ENCODE measurements around the gene NOS3. TPM values are rescaled to one million over a fixed set of nuclear protein-coding genes. Genes with fewer than 3 reads are reported as not detected.

The NOS3 gene
- 1 to 10 TPM; 4.0 to 4.6 TPM for total RNA-seq
- 10 to 100 TPM in 1 of 2 donors, 1 to 10 TPM in 1; 6.6 to 14.9 TPM for polyA plus RNA-seq

DNA sequence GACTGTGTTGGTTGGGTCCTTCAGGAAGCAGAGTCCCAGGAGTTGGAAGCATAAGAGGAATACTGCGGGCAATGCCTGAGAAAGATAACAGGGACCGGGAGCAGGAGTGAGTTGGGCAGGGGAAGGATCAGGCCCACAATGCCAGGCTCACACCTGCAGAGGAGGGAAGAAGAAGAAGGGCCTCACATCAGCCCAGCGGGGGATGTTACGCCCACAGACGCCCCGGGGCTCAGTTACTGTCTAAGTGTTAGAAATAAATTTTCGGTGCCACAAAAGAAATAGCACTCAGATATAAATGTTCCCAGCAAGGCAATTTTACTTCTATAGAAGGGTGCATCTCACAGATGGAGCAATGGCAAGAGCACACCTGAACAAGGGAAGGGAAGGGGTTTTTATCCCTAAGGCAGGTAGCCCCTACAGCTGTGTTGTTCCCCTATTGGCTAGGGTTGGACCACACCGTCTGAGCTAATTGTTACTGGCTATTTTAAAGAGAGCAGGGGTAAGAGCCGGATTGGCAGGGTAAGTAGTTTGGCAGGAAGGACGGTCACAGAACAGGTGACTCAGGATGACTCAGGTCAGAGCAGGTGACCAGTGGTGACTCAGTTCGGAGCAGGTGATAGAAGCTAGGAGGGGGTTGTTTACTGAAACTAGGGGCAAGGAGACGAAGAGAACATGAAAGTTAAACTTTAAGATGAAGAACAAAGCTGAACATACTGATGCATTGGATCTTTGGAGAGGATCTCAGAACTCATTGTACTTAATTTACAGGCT lies at the start of gene NOS3:
Gene NOS3, plus strand, starts transcription at position 602 of the 771 bp plus-strand sequence. CDS start 2,787 bp downstream, outside the sequence.
- ChIA-PET POLR2A (ENCODE audit: partially characterized antibody) (interaction anchor here (1.7 to 5.8 kb wide), 2 partner anchors 16 to 19 kb away, joined by 5 to 68 read pairs; no protein-coding TSS in a partner anchor), CTCF (ENCODE audit: partially characterized antibody) (interaction anchor here (2.2 to 7.6 kb wide), 5 partner anchors 19 to 92 kb away, joined by 6 to 98 read pairs (median 36); partner anchors contain the start of gene ABCB8)
- Histone ChIP-seq H3K4me3 (ENCODE audit: low read length in 2 of 2) (no peak within 1 kb of the TSS), H3K36me3 (ENCODE audit: insufficient read depth, low read length) (no peaks in the 10 kb centered on the region), H3K27me3 (ENCODE audit: insufficient read depth, low read length) (no peaks in the 10 kb centered on the region), H3K4me1 (ENCODE audit: insufficient read depth, low read length) (peaks cover 51% of the 10 kb centered on the region), H3K27ac (ENCODE audit: low read depth, low read length) (no peak within 1 kb of the TSS), H3K9me3 (ENCODE audit: control insufficient read depth in 1 of 2, low read length in 2 of 2) (peaks cover 3 to 15% of the 10 kb centered on the region in 2 donors)
- Mint-ChIP-seq H3K27ac (peak within 1 kb of the TSS in 4 of 7 donors; percentile 15 to 84 (median 68)), H3K27me3 (no peaks in the 10 kb centered on the region), H3K4me3 (peak within 1 kb of the TSS in 4 of 8 donors; percentile 6 to 70 (median 20)), H3K36me3 (peaks cover 0 to 8% of the 10 kb centered on the region in 2 donors), H3K4me1 (peaks cover 20 to 60% (median 42%) of the 10 kb centered on the region in 4 donors), H3K9me3 (peaks cover 0 to 26% (median 21%) of the 10 kb centered on the region in 8 donors)
- peak in 1 of 5 donors; percentile 29 for DNase-seq
- intact Hi-C loops (cut with micrococcal nuclease), result no loop called here

DNA sequence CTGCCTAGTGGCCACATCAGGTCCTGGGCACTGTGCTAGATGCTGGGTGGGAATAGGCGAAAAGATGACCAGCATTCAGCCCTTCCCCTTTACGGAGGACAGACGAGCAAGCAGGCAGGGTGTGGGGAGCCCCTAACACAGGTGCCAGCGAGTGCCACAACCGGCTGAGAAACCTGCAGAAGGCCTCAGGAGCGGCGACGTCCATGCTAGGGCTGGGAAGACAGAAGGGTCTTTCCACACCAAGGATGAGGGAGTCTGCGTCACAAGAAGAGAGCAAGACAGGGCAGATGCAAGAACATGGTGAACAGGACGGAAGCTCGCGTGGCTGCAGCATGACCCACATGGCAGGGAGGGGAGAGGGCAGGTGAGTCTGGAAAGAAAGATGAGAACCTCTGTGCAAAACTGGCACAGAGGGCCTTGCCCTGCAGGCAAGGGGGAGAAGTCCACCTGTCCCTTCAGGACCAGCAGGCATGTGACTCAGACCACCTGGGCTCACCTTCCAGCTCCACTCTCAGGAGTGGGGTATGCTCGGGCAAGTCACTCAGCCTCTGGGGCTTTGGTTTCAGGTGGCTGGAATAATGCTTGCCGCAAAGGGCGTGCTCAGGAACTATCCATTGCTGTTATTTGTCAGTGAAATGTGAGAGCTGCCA lies 49.3 kb upstream of the NOS3 start:
- intact Hi-C loops (cut with micrococcal nuclease), result no loop called here
- Mint-ChIP-seq H3K4me3 (peak overlapping the region in 4 of 8 donors; percentile 49 to 68 (median 64)), H3K27ac (peak overlapping the region in 3 of 7 donors; percentile 59 to 81 (median 65)), H3K36me3 (no peaks in the 10 kb centered on the region), H3K9me3 (peaks cover 0 to 2% (median 0%) of the 10 kb centered on the region in 8 donors), H3K4me1 (peaks cover 27 to 69% (median 46%) of the 10 kb centered on the region in 4 donors), H3K27me3 (no peaks in the 10 kb centered on the region)
- Histone ChIP-seq H3K4me3 (ENCODE audit: low read length in 2 of 2) (no peak overlapping the region), H3K27ac (ENCODE audit: low read depth, low read length) (no peak overlapping the region), H3K27me3 (ENCODE audit: insufficient read depth, low read length) (no peaks in the 10 kb centered on the region), H3K36me3 (ENCODE audit: insufficient read depth, low read length) (no peaks in the 10 kb centered on the region), H3K4me1 (ENCODE audit: insufficient read depth, low read length) (peaks cover 44% of the 10 kb centered on the region), H3K9me3 (ENCODE audit: control insufficient read depth in 1 of 2, low read length in 2 of 2) (no peaks in the 10 kb centered on the region)
- DNase-seq, result no peak
- ChIA-PET POLR2A (ENCODE audit: partially characterized antibody) (interaction anchor here (1.5 kb wide), 1 partner anchor 10 kb away, joined by 4 read pairs; no protein-coding TSS in a partner anchor), CTCF (ENCODE audit: partially characterized antibody) (interaction anchor here (0.7 to 1.0 kb wide), 2 partner anchors 20 to 38 kb away, joined by 3 to 5 read pairs; no protein-coding TSS in a partner anchor)

DNA sequence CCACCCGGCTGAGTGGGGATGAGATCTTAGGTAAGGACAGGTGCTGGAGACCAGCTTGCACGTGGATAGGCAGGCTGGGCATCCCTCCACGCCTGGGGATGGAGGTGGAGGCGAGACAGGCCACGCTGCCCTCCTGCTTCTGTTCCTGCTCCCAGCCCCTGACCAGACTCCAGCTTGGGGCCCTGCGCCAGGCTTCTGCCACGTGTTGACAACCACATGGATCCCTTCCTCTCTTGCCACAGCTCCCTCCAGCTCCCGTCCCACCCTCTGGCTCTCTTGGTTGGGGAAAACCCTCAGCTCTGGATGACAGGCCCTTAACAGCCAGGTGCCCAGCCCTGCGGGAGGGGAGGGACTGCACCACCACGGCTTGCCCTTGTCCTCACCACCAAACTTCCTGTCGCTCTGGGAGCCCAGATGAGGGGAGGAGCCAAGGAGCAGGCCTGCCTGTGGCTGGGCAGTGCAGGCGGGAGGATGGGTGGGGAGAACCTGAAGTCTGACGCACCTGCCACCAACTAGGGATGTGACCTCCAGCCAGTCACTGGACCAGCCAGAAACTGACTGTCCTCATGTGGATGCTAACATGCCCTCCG lies 48.7 kb upstream of the NOS3 start:
- peak; percentile 48 to 61 (median 52) for DNase-seq
- ChIA-PET POLR2A (ENCODE audit: partially characterized antibody) (interaction anchor here (1.5 kb wide), 1 partner anchor 11 kb away, joined by 4 read pairs; no protein-coding TSS in a partner anchor), CTCF (ENCODE audit: partially characterized antibody) (interaction anchor here (0.7 to 1.0 kb wide), 2 partner anchors 19 to 37 kb away, joined by 3 to 5 read pairs; no protein-coding TSS in a partner anchor)
- no peaks in the 10 kb centered on the region for H3K36me3 Mint-ChIP-seq
- Histone ChIP-seq H3K27me3 (ENCODE audit: insufficient read depth, low read length) (no peaks in the 10 kb centered on the region), H3K27ac (ENCODE audit: low read depth, low read length) (no peak overlapping the region), H3K36me3 (ENCODE audit: insufficient read depth, low read length) (no peaks in the 10 kb centered on the region), H3K4me1 (ENCODE audit: insufficient read depth, low read length) (peaks cover 43% of the 10 kb centered on the region), H3K4me3 (ENCODE audit: low read length in 2 of 2) (peak overlapping the region in 1 of 2 donors; percentile 23), H3K9me3 (ENCODE audit: control insufficient read depth in 1 of 2, low read length in 2 of 2) (no peaks in the 10 kb centered on the region)
- peak overlapping the region in 5 of 7 donors; percentile 10 to 85 (median 65) for H3K27ac Mint-ChIP-seq
- no peaks in the 10 kb centered on the region for H3K27me3 Mint-ChIP-seq
- H3K4me3 Mint-ChIP-seq, result peak overlapping the region in 7 of 8 donors; percentile 30 to 68 (median 64)
- peaks cover 0 to 2% (median 0%) of the 10 kb centered on the region in 8 donors for H3K9me3 Mint-ChIP-seq
- intact Hi-C loops (cut with micrococcal nuclease), result no loop called here
- peaks cover 27 to 66% (median 46%) of the 10 kb centered on the region in 4 donors for H3K4me1 Mint-ChIP-seq

DNA sequence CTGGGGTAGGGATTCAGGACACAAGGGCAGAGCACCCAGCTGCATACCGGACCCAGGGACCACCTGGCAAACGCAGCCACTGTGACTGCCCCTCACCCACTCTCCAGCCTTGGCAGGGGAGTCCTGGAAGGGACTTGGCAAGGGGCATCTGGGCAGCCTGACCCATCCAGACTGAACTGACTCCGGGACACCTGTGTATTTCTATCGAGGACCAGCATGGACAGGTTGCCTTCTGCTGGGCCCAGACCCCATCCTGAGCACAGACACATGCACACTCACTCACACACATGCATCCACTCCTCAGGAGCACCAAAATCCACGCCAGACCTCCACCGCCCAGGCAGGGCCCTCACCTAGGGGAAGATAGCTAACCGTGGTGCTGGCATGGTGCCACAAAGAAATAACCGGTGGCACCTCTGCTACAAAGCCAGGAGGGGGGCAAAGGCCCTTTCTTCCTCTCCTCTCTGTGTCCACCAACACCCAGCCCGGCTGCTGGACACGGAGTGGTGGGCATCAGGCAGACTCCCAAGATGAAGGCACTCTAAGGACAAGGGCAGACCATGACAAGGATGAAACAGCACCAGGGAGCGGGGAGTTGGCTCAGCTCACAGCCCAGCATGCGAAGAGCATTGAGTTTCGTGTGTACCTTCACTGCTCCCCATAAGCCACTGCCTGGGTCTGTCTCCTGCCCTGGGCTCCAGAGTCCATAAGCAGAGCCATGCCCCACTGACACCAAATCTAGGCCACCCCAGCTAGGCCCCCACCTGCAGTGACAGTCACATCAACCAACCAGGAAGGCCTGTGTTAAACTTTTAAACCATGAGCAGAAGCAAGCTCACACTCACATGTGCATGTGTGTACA lies 48.0 kb upstream of the NOS3 start:
- Mint-ChIP-seq H3K27ac (peak overlapping the region in 2 of 7 donors; percentile 10 to 53), H3K9me3 (peaks cover 0 to 2% (median 0%) of the 10 kb centered on the region in 8 donors), H3K4me1 (peaks cover 23 to 58% (median 39%) of the 10 kb centered on the region in 4 donors), H3K36me3 (no peaks in the 10 kb centered on the region), H3K27me3 (peaks cover 0 to under 1% of the 10 kb centered on the region in 2 donors), H3K4me3 (peak overlapping the region in 3 of 8 donors; percentile 64 to 68 (median 65))
- H3K4me3 ChIP-seq (ENCODE audit: low read length in 2 of 2), result peak overlapping the region in 1 of 2 donors; percentile 23
- intact Hi-C loops (cut with micrococcal nuclease), result no loop called here
- ChIA-PET CTCF (ENCODE audit: partially characterized antibody) (no interaction called here), POLR2A (ENCODE audit: partially characterized antibody) (interaction anchor here (0.6 to 1.5 kb wide), 2 partner anchors 12 to 76 kb away, joined by 3 to 4 read pairs; no protein-coding TSS in a partner anchor)
- no peaks in the 10 kb centered on the region for H3K27me3 ChIP-seq (ENCODE audit: insufficient read depth, low read length)
- no peak for DNase-seq
- peaks cover 36% of the 10 kb centered on the region for H3K4me1 ChIP-seq (ENCODE audit: insufficient read depth, low read length)
- no peaks in the 10 kb centered on the region for H3K9me3 ChIP-seq (ENCODE audit: control insufficient read depth in 1 of 2, low read length in 2 of 2)
- H3K36me3 ChIP-seq (ENCODE audit: insufficient read depth, low read length), result no peaks in the 10 kb centered on the region
- H3K27ac ChIP-seq (ENCODE audit: low read depth, low read length), result no peak overlapping the region

DNA sequence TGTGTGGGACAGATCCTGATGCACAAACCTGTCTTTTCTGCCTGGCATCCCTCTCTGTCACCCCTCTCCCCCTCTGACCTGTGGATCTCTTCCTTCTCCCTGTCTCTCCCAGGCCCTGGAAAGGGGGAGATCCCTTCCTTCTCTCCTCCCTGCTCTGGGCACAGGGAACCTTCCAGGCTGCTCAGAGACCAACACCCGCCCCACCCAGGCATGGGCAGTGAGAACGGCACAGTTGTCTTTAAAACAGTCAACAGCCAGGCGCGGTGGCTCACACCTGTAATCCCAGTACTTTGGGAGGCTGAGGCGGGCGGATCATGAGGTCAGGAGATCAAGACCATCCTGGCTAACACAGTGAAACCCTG lies 47.4 kb upstream of the NOS3 start:
- Histone ChIP-seq H3K4me3 (ENCODE audit: low read length in 2 of 2) (no peak overlapping the region), H3K4me1 (ENCODE audit: insufficient read depth, low read length) (peaks cover 30% of the 10 kb centered on the region), H3K27me3 (ENCODE audit: insufficient read depth, low read length) (no peaks in the 10 kb centered on the region), H3K36me3 (ENCODE audit: insufficient read depth, low read length) (no peaks in the 10 kb centered on the region), H3K9me3 (ENCODE audit: control insufficient read depth in 1 of 2, low read length in 2 of 2) (no peaks in the 10 kb centered on the region), H3K27ac (ENCODE audit: low read depth, low read length) (no peak overlapping the region)
- CTCF ChIA-PET (ENCODE audit: partially characterized antibody), result no interaction called here
- peaks cover 0 to 2% (median 0%) of the 10 kb centered on the region in 8 donors for H3K9me3 Mint-ChIP-seq
- POLR2A ChIA-PET (ENCODE audit: partially characterized antibody), result interaction anchor here (0.6 kb wide), 1 partner anchor 75 kb away, joined by 3 read pairs; no protein-coding TSS in a partner anchor
- H3K27ac Mint-ChIP-seq, result no peak overlapping the region
- intact Hi-C loops (cut with micrococcal nuclease), result no loop called here
- no peaks in the 10 kb centered on the region for H3K36me3 Mint-ChIP-seq
- peak overlapping the region in 1 of 8 donors; percentile 46 for H3K4me3 Mint-ChIP-seq
- peaks cover 0 to 2% of the 10 kb centered on the region in 2 donors for H3K27me3 Mint-ChIP-seq
- DNase-seq, result no peak
- H3K4me1 Mint-ChIP-seq, result peaks cover 16 to 52% (median 32%) of the 10 kb centered on the region in 4 donors

Data from CD4-positive, alpha-beta memory T cell (primary cell).